LoVo (cell line): Measurements from ENCODE around the gene AGTRAP.

Experiments
- DNase-seq: peaks from one replicate; pipeline ENCODE4 v3.0.0-alpha.2; 2016; ENCODE audit warnings: low spot score

The AGTRAP gene

DNA sequence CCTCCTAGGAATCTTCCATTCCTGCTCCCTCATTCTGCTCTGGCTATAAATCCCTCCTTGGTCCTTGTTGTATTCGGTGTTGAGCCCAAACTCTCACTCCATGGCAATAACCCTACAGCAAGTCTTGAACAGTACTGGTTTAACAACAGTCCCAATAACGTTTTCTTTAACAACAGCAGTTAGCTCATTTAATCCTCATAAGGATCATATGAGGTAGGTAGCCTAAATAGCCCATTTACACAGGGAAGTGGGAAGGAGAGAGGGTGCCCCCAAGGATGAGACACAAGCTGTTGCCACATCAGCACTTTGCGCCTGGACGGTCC, 444 bp upstream of the AGTRAP start:
- no peak for DNase-seq

DNA sequence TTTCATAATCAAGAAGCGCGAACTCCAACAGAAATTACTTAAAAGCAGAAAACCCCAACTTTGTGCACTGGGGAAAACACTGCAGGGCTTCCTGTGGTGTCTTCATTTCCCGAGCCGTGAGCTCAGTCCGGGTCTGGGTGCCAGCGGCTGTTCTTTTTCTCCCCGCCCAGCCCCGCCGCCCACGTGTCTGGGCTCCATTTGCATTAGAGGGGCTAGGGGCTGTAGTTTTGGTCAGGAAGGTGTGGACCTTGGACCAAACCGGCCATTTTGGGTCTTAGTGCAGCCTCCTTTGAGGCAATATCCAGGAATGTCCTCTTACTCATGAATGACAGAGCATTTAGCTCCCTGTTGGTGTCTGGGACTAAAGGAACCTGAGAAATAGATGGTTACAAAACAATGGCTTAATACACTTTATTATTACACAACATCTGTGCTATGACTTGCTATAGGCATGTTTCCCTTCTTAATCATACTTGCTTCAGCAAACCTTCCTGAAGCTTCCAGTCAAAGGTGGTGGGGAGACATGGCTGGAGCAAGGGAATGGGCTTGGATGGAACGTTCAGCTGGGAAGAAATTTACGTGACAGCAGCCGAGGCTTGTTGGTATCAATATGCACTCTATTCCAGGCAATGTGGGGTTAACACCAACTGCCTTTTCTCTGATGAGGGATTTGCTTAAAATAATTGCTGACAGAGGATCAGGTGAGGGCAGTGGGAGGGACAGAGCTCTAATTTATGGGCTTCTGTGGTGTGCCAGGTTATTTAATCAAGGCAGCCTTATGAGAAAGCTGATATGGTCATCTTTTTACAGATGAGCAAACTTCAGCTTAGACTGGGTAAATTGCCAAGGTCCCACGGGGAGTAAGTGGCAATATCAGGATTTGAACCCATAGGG, 1.1 kb downstream of the AGTRAP start:
- peak; percentile 21 for DNase-seq

DNA sequence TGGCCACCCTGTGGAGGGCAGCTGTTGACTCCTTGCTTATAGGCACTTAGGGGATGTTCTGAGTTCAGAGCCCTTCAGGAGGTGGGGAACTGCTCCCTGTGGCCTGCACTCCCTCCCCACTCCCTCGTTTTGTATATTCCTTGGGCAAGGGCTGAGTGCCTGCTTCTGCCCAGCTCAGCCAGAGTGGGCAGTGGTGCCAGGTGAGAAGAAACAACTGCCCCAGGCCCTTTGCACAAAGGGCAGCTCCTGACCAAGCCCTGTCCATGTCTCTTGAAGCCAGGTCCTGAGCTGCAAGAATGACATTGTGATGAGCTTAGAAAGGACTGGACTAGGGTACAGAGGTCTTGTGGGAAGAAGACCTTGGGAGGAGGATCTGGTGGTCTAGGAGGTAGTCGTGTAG, 2.2 kb downstream of the AGTRAP start:
- no peak for DNase-seq

DNA sequence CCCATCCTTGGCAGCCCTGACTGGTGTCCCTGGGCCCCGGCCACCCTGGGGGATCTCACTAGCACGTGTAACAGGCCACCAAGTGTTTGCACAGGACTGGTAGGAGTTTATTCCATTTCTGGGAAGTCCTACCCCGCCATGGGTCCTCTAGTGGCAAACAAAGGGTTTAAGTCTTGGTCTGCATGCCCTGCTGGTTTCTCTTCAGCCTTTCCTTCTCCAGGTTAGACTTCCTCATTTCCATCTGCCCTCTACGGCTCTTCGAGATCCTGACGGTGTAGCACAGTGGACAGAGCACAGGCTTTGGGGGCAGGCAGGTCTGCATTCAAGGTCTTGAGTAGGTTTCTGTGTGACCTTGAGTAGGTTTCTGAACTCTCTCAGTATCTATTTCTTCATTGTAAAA, 2.8 kb downstream of the AGTRAP start:
- no peak for DNase-seq

DNA sequence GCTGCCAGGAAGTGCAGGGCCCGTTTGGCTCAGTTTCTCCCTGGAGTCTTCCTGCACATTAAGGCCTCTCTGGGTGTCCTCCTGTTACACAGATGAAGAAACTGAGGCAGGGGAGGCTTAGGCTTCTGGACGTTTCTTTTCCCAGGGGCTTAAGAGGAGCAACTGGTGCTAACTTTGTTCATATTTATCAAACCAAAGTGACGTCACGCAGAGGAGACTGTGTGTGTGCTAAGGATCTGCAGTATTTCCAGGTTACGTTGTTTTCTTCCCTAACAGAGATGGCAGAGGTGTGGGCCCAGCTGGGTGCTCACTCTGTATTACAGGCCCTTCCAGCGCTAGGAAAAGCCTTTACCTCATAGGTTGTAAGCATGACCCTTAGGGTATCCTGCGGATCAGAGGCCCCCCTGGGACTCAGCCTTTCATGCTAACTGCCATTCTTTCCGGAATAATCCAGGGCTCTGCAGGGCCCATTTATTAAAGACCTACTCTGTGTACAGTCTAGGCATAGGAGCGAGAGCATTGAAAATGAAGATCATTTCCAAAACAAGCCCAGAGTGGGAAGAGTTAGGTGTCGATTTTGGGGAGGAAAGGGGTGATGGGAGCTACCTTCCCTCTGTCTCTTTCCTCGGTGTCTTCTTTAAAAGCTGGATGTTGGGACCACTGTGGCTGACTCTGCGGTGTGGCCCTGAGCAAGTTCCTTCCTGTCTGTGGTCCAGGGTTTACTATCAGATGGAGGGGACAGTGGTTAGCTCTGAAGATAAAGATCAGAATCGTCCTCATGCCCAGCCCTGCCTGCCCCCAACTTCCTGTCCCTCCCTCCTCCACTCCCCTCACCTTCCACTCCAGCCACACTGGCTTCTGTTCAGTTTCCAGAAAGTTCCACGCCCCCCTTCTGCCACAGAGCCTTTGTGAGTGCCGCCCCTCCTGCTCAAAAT, 4.6 kb downstream of the AGTRAP start:
- no peak for DNase-seq

DNA sequence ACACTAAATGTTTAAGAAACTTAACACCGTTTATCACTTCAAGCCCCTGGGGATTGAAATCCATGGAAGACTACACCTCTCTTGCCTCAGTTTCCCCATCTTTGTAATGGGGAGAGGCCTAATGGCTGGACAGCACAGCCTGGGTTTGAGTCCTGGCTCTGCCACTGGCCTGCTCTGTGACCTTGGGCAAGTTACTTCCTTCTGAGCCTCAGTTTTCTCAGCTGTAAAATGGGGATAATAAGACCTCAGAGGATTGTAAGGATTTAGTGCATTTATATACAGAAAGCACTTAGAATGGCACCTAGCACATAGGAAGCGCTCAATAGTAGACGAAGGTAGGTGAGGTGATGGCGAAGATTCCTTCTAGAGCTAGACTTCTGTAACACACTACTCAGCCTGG, 5.5 kb downstream of the AGTRAP start:
- DNase-seq, result no peak

DNA sequence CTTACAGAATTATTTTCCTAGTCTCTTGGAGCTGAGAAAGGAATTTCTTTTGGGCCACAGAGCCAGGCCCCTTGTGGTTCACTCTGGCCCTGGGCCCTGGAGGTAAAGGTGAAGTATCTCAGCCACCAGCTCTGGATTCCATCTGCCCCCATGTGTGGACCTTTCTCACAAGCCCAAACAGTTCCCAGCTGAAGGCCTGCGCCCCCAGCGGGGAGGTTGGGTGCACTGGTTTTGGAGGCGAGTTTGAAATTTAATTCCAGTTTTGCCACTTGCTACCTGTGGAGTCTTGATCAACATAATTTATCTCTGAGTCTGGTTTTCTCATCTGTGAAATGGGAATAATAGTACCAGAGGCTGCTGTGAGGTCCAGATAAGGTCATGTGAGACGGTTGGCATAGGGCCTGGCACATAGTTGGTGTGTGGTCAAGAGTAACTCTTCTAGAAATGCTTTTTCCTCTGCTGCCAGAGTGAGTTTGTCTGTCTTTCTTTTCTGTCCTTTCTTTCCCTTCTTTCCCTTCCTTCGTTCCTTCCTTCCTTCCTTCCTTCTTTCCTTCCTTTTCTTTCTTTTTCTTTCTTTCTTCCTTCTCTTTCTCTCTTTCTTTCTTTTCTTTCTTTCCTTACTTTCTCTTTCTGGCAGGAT, 6.1 kb downstream of the AGTRAP start:
- no peak for DNase-seq

DNA sequence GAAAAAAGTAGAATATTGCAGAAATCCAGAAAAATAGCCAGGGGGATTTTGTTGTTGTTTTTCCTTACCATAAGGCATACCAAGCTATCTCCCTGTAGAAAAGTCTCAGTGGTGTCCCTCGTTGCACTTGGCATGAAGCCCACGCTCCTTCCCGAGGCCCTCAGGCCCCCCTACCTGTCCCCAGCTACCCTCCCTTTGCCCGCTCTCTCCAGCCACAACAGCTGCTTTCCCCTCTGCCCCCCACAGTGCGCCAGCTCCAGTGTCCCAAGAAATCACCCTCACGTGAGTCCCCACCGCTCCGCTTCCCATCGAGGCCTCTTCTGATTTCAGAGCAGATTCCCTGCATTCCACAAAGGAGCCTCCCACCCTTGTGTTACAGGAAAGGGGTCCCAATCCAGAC, 8.4 kb downstream of the AGTRAP start:
- no peak for DNase-seq

DNA sequence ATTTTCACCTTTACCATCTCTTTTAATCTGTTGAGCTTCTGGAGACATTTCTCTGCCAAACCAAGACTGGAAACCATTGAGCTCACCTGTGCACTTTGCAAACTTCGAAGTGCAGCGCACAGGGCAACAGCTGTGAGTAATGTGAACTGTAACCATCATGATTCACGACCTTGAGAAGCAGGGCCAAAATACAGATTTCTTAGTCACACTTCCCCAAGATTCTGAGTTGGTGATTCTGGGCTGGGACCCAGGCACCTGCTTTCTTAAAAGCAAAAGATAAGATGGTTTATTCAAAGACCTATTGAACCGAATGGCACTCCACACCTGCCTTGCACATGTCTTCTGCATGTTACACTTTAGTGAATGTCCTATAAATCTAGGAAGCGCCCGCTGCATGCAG, 10.2 kb downstream of the AGTRAP start:
- DNase-seq, result no peak

DNA sequence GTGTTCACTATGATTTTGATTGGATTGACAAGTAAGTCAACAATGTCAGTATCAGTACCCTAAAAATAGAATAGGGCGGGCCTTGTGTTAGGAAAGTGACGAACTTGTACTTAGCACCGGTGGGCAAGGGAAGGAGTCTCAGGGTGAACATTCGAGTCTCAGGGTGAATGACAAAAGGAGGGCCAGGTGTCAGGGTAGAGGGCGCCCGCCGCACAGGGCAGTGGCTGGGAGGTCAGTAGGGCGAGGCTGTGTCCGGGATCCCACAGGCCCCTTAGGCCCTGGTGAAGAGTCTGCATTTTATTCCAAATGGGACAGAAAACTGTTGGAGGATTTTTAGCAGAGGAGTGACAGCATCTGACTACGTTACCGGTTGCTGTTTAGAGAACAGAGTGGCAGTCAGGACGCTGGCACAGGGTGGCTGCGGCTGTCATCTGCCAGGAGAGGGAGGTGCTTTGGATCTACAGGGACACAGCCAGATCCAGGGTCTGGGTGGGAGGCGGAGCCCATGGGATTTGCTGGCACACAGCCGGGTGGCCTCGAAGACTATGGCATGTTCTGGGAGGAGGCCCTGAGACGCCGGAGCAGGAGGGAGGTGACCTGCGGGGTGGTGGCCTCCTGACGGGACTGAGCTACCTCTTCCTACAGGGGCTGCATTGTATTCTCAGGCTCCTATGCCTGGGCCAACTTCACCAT, 11.0 kb downstream of the AGTRAP start:
- no peak for DNase-seq

DNA sequence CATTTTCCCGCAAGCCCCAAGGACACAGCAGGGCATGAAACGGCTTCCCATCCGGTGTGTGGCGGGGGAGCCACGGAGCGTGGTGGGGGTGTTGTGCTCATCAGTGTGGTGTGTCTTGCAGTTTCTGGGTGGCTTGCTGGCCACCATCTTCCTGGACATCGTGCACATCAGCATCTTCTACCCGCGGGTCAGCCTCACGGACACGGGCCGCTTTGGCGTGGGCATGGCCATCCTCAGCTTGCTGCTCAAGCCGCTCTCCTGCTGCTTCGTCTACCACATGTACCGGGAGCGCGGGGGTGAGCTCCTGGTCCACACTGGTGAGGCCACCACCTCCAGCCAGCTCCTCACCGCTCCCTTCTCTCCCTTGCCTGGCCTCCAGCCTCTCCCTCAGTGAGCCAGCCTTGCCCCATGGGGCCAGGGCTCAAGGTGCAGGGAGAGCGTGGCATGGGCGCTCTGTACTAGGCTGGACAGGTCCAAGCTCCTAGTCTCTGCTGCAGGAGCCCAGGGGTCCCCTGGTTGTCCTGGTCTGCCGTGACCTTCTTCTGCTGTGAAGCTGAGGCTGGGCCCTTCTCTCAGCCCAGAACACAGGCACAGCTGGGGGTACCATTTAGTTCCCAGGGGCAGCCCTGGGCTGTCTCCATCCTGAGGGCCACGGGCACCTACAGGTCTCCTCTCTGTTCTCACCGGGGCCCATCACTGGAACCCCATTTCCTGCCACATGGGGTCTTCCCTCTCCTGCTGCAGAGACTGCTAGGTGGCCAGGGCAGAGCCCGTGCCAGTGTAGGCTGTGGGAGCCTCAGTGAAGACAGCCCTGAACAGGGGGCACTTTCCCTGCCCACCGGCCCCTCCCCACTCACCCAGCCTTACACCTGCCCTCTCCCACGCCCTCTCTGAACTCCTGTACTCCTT, 12.6 kb downstream of the AGTRAP start:
- no peak for DNase-seq

DNA sequence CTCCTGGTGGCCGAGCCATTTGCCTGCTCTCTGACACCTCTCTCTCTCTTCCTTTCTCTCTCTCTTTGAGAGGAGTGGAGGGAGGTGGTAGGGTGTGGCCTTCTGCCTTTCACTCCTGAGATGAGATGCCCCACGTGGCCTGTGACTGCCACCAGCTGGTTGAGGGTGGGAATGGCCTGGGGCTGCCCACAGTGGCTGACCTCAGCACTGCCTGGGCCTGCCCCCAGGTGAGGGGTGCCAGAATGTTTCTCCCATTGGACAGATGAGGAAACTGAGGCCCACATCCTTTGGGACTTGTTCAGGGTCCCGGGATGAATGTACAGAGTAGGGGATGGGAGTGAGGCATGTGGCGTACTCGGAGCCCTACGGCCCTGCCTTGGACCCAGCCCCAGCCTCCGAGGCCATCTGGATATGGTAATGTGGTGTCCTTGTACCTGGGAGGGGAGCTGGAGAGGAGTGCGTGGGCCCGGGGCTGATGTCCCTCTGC, 13.3 kb downstream of the AGTRAP start:
- no peak for DNase-seq

DNA sequence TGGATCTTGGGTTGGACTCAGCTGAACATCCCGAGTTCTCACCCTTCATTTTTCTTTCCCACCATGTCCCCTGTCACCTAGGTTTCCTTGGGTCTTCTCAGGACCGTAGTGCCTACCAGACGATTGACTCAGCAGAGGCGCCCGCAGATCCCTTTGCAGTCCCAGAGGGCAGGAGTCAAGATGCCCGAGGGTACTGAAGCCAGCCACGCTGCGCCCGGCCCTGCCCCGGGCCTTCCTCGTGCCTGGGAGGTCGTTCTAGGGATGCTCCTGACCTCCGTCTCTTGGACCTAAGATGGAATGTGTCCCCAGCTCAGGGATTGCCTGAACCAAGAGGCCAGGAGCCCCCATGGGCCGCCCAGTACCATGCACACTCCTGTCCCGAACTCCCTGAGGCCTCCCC, 14.1 kb downstream of the AGTRAP start:
- DNase-seq, result no peak

DNA sequence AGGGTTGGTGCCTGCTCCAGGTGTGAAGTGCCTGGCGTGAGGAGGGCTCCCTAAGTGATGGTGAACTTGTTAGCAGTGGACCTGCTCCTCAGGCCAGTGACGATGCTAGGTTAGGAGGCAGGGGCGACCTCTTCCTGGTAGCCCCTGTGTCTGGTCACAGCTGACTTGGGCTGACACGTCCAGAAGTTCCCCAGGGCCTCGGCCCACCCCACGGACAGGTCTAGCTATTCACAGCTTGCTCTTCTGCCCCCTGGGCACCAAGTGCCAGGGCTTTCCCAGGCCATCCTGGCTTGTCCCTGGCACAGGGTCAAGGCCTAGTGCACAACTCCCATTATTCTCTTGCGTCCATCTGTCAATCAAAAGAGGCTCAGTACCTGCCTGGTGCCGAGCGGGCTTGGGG, 15.2 kb downstream of the AGTRAP start:
- DNase-seq, result no peak

DNA sequence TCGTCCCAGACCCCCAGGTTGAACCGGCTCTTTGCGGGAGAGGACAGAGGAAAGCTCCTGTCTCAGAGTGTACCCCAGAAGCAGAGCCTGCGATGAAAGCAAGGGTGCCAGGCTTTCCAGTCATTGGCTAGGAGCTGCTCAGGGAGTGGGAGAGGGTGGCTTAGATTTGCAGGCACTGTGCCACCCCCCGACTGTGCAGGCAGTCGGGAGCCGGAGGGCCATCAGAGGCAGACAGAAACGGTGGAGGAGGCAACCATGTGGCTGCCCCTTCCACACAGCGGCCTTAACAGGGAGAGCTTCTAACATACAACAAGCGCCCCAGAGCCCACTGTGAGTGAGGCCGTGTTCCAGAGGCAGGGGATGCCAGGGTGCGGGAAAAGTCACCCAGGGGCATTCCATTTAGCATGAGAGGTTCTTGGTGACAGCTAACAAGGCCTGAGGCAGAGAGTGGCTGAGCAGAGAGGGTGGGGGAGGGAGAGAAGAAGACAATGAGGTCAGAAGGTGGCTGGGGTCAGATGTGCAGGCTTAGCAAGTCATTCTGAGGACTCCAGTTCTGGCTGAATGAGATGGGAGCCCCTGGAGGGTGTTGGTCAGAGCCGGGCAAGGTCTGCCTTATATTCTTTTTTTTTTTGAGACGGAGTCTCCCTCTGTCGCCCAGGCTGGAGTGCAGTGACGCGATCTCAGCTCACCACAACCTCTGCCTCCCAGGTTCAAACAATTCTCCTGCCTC, 16.6 kb downstream of the AGTRAP start:
- DNase-seq, result no peak

DNA sequence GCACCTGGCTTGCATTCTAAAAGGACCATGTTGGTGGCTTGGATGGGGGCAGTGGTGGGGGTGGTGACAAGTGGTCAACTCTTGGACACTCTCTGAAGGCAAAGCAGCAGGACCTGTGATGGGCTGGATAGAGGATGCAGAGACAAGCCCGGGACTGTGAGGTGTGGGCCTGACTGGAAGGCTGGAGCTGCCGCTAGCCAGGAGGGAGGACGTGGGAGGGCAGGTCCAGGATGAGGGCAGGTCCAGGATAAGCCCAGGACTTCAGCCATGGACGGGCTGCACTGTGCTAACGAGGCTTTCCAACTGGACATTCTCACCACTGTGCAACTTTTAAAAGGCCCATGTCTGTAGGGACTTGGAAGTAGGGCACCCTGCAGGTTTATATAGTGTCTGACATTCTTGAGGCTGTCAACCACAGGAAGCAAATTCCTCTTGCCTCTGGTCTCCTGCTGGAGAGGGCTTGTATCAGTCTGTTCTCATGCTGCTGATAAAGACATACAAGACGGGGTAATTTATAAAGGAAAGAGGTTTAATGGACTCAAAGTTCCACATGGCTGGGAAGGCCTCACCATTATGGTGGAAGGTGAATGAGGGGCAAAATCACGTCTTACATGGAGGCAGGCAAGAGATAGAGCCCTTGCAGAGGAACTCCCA, 17.7 kb downstream of the AGTRAP start:
- DNase-seq, result no peak

DNA sequence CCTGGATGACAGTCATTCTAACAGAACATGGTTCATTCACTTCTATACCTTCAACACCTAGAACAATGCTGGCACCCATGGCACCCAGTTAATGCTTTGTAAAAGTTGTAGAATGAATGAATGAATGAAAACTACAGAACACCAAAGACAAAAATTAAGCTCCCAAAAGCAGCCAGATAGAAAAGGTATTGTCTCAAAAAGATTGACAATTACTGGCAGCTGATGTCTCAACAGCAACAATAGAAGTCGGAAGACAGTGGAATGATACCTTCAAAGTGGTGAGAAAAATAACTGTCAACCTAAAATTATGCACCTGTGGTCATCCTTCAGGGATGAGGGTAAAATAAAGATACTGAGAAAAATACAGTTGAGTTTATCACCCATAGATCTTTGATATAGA, 21.1 kb downstream of the AGTRAP start:
- DNase-seq, result no peak

DNA sequence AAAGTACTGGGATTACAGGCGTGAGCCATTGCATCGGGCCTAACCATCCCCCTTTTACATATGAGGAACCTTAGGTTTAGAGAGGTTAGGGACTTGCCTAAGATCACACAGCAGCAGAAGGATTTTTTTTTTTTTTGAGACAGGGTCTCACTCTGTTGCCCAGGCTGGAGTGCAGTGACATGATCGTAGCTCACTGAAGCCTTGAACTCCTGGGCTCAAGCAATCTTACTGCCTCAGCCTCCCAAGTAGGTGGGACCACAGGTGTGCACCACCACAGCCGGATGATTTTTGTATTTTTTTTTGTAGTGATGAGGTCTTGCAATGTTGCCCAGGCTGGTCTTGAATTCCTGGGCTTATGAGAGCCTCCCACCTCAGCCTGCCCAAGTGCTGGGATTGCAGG, 23.9 kb downstream of the AGTRAP start:
- DNase-seq, result no peak

DNA sequence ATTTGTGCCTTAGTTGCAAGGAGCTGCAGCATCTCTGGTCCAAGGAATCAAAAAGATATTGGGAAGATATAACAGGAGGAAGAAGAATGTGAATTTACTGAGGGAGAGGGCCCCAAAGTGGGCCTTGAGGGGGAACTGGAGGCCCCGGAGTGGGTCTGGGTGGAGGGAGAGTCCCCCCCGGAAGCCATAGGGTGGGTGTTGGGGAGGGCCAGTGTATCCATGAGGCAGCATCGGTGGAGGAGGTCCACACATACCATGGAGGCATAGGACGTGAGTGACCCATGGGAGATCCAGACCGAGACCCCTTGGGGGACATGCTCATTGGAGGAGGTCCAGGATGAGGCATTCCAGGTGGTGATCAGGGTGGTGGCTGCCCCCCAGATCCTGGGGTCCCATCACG, 25.3 kb downstream of the AGTRAP start:
- DNase-seq, result no peak

DNA sequence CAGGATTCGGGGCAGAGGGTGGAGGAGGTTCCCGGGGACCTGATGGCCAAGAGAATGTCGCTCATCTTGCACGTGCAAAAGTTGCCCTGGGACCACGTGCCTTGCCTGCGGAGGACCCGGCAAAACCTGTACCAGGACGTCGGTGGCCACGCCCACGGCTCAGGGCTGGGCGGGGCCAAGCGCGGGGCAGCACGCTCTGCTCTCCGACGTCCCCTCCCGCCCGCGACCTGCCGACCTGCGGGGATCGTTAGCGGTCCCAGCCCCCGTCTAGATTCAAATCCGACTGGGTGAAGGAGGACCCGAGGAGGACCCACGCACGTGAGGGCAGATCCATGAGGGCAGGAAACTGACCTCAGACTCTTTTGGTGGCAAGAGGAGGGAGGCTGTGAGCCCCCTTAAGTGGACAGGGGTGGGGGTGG, 26.1 kb downstream of the AGTRAP start, which contains the start of gene C1orf167:
TSS of gene C1orf167 (plus strand) at position 206 of the 419 bp plus-strand sequence. CDS start 2,208 bp downstream, outside the sequence.
- DNase-seq, result peak; percentile 33
